Astrocyte (in vitro differentiated cells and primary cell): ENCODE results near the gene L1CAM.

Experiments
- CTCF ChIP-seq: IDR thresholded peaks from 2 replicates; pipeline ENCODE4 v1.5.1; 2011; ENCODE audit warnings: low read depth, mild to moderate bottlenecking, inconsistent platforms, low read length, moderate library complexity; ENCODE audit not compliant: insufficient read depth
- EZH2 ChIP-seq: IDR thresholded peaks from 2 replicates; pipeline ENCODE4 v1.6.1; 2012; ENCODE audit warnings: mild to moderate bottlenecking, low read length, inconsistent platforms; ENCODE audit not compliant: insufficient read depth

- TF ChIP-seq CTCF: no peak
- no peak for TF ChIP-seq EZH2
Observed at GRCh38 chrX:153910446-153910845, 24.5 kb upstream of the L1CAM start.
